ENCODE measurements around the gene OR56B1.

The OR56B1 gene

DNA sequence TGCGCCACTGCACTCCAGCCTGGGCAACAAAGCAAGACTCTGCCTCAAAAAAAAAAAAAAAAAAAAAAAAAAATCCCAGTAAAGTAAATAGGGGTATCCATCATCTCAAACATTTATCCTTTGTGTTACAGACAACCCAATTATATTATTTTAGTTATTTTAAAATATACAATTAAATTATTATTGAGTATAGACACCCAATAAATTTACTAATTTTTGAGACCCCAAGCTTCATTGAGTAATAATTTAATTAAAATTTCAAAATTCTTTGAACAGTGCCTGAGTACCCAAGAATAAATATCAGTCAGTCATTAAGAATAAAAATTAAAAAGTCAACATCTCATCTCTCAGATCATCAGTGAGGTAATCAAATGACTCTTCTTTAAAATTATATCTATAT is 17.7 kb downstream of the OR56B1 start, which contains the start of gene OR52N4:
Gene OR52N4 (plus strand): TSS at position 301 of the 400 bp plus-strand sequence. CDS start 498 bp downstream, outside the sequence.
- H3K4me3 ChIP-seq (replicated peaks; ENCODE audit: low read depth, low read length): no peak within 1 kb of the TSS
- no peak for TF ChIP-seq CTCF (IDR thresholded peaks at IDR 0.05; ENCODE audit: low read depth, low read length, missing control alignments)
- DNase-seq (ENCODE audit: extremely low read depth, low read depth): no peak

DNA sequence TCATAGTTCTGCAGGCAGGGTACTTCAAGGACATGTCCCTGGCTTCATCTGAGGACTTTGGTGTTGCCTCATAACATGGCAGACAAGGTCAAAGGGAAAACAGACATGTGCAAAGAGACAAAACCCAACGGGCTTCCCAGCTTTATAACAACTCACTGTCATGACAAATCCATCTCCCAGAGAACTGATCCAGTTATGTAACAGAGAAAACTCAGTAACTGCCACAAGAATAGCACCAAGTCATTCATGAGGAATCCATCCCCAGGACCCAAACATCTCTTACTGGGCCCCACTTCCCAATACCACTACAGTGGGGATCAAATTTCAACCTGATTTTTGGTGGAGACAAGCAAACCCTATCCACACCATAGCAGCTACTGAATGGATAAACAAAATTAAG is 30.8 kb downstream of the OR56B1 start:
- H3K4me3 ChIP-seq (replicated peaks; ENCODE audit: low read depth, low read length): no peak overlapping the region
- TF ChIP-seq CTCF (IDR thresholded peaks at IDR 0.05; ENCODE audit: low read depth, low read length, missing control alignments): no peak
- no peak for DNase-seq (ENCODE audit: extremely low read depth, low read depth)

DNA sequence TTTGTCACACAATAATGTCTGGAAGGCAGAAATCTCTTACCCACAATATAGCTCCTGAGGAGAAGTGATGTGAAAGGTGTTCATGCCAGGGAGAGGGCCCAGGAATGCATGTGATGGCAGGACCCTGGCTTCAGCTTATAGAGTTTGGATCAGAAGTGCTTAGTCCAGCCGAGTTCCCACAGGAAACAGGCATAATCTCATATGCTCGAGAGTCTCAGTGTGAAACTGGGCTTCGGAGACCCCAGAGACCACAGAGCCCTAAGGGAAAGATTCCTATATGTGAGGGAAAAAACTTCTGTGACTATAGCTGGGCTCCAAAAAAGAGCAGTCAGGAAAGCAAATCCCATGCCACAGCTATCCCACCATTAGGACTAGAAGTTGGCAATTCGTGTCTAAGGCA is 47.0 kb downstream of the OR56B1 start, which contains the start of gene OR52N5:
Gene OR52N5 (minus strand): TSS at position 101 of the 400 bp plus-strand sequence. CDS start 4,721 bp downstream, outside the sequence.
- no peak for TF ChIP-seq CTCF (IDR thresholded peaks at IDR 0.05; ENCODE audit: low read depth, low read length, missing control alignments)
- no peak for DNase-seq (ENCODE audit: extremely low read depth, low read depth)
- H3K4me3 ChIP-seq (replicated peaks; ENCODE audit: low read depth, low read length): no peak within 1 kb of the TSS

Measured in HFF-Myc (cell line).